A673 (cell line): ENCODE data around the gene MARK2. TPM values are rescaled to one million over a fixed set of nuclear protein-coding genes. Genes with fewer than 3 reads are reported as not detected.

Experiments
- BruUV-seq: library from RNA; stranded (reverse); fragments of 400-500 nt; replicated peaks from 2 replicates; lab custom pipeline; 2021; lab: Mats Ljungman, UMichigan
- CTCF ChIA-PET: fragments of 300-600 bp; sonication (Branson Sonifier 250); formaldehyde crosslinking; loops from one replicate; lab custom pipeline; 2022; ENCODE audit warnings: antibody characterized with exemption; lab: Charles Lee
- POLR2A ChIA-PET: fragments of 300-600 bp; sonication (Branson Sonifier 250); formaldehyde crosslinking; loops from one replicate; lab custom pipeline; 2022; ENCODE audit warnings: antibody characterized with exemption; ENCODE audit not compliant: low non-redundant PET; lab: Charles Lee
- DNase-seq: peaks from one replicate; pipeline ENCODE4 v3.0.0-alpha.2; 2015; ENCODE audit warnings: low spot score
- H3K27ac ChIP-seq: fragments of 200-600 bp; sonication (generic); 2 replicates; pipeline ENCODE4 v1.5.1; 2016; ENCODE audit warnings: mixed run types, low read depth, mild to moderate bottlenecking, mixed read lengths, antibody characterized with exemption, low read length; ENCODE audit not compliant: poor library complexity, severe bottlenecking
- H3K27me3 ChIP-seq: fragments of 200-600 bp; sonication (generic); replicated peaks from 2 replicates; pipeline ENCODE4 v1.6.1; 2017; ENCODE audit warnings: mixed run types, low read depth, mild to moderate bottlenecking, mixed read lengths, antibody characterized with exemption, low read length; ENCODE audit not compliant: insufficient read depth, poor library complexity
- H3K36me3 ChIP-seq: fragments of 200-600 bp; sonication (generic); 2 replicates; pipeline ENCODE4 v1.6.1; 2016; ENCODE audit warnings: mixed run types, mild to moderate bottlenecking, mixed read lengths, antibody characterized with exemption, low read length; ENCODE audit not compliant: insufficient read depth, poor library complexity, severe bottlenecking
- H3K4me1 ChIP-seq: fragments of 200-600 bp; sonication (generic); 2 replicates; pipeline ENCODE4 v1.6.1; 2017; ENCODE audit warnings: mixed run types, mild to moderate bottlenecking, mixed read lengths, antibody characterized with exemption, low read length; ENCODE audit not compliant: insufficient read depth, poor library complexity, severe bottlenecking
- H3K4me3 ChIP-seq: fragments of 200-600 bp; sonication (generic); 2 replicates; pipeline ENCODE4 v1.5.1; 2016; ENCODE audit warnings: low read depth, mixed run types, mild to moderate bottlenecking, mixed read lengths, low read length; ENCODE audit not compliant: poor library complexity, severe bottlenecking
- H3K9me3 ChIP-seq: fragments of 200-600 bp; sonication (generic); 2 replicates; pipeline ENCODE4 v1.6.1; 2016; ENCODE audit warnings: mixed run types, low read depth, mild to moderate bottlenecking, mixed read lengths, antibody characterized with exemption, low read length; ENCODE audit not compliant: poor library complexity, severe bottlenecking
- CTCF ChIP-seq: fragments of 300-800, 200-600 bp; sonication (generic); conservative IDR thresholded peaks from 2 replicates; pipeline ENCODE4 v1.5.1; 2017; ENCODE audit warnings: low read depth, mild to moderate bottlenecking, antibody characterized with exemption, low read length, moderate library complexity, mixed read lengths
- EZH2 ChIP-seq: fragments of 200-600 bp; sonication (generic); IDR thresholded peaks from 2 replicates; pipeline ENCODE4 v1.6.1; 2017; ENCODE audit warnings: borderline replicate concordance, low read depth, mild to moderate bottlenecking, mixed read lengths, antibody characterized with exemption, low read length; ENCODE audit not compliant: poor library complexity, severe bottlenecking
- intact Hi-C: fragments of 100-400 bp; cut with micrococcal nuclease; formaldehyde crosslinking; loops from one replicate; pipeline ENCODE4 v1.10.0; 2022; ENCODE audit not compliant: unreplicated experiment
- total RNA-seq: library from RNA; stranded (reverse); gene quantifications from 2 replicates; pipeline ENCODE4 v1.2.3, GENCODE V29; 2021

The MARK2 gene
- total RNA-seq, 1 experiment from 2014 or later, result 61.7 TPM

- no peaks in the 10 kb centered on the region for H3K9me3 ChIP-seq
- peak overlapping the region; percentile 18 for H3K27ac ChIP-seq
- no peaks in the 10 kb centered on the region for H3K27me3 ChIP-seq
- peaks cover 20% of the 10 kb centered on the region for H3K4me1 ChIP-seq
- intact Hi-C loops, result no loop called here
- ChIA-PET POLR2A (interaction anchor here (0.6 to 0.7 kb wide), 2 partner anchors 179 to 231 kb away, joined by 3 read pairs; no protein-coding TSS in a partner anchor), CTCF (interaction anchor here (1.2 kb wide), 1 partner anchor 104 kb away, joined by 6 read pairs; the partner anchor contains the start of gene ZFTA)
- H3K4me3 ChIP-seq, result no peak overlapping the region
- BruUV-seq, result no TSS peak
- TF ChIP-seq EZH2, result no peak
- TF ChIP-seq CTCF, result peak; percentile 63
- H3K36me3 ChIP-seq, result no peaks in the 10 kb centered on the region
- peak; percentile 83 for DNase-seq
These were observed 33.3 kb downstream of the MARK2 start for GRCh38 chr11:63871962-63872799.

GRCh38 chr11:63872800-63873197 is 33.9 kb downstream of the MARK2 start:
- no TSS peak for BruUV-seq
- no peak for DNase-seq
- H3K36me3 ChIP-seq, result no peaks in the 10 kb centered on the region
- POLR2A ChIA-PET, result interaction anchor here (0.7 kb wide), 1 partner anchor 232 kb away, joined by 3 read pairs; no protein-coding TSS in a partner anchor
- CTCF ChIA-PET, result interaction anchor here (0.6 to 1.2 kb wide), 2 partner anchors 45 to 104 kb away, joined by 5 to 6 read pairs; partner anchors contain the start of gene ZFTA
- H3K27ac ChIP-seq, result no peak overlapping the region
- H3K9me3 ChIP-seq, result no peaks in the 10 kb centered on the region
- TF ChIP-seq CTCF (no peak), EZH2 (no peak)
- intact Hi-C loops, result no loop called here
- peaks cover 19% of the 10 kb centered on the region for H3K4me1 ChIP-seq
- H3K4me3 ChIP-seq, result no peak overlapping the region
- no peaks in the 10 kb centered on the region for H3K27me3 ChIP-seq

- peaks cover 19% of the 10 kb centered on the region for H3K4me1 ChIP-seq
- CTCF ChIA-PET, result interaction anchor here (0.6 kb wide), 1 partner anchor 44 kb away, joined by 5 read pairs; no protein-coding TSS in a partner anchor
- H3K9me3 ChIP-seq, result no peaks in the 10 kb centered on the region
- no peak overlapping the region for H3K4me3 ChIP-seq
- no peaks in the 10 kb centered on the region for H3K36me3 ChIP-seq
- BruUV-seq, result no TSS peak
- intact Hi-C loops, result no loop called here
- TF ChIP-seq CTCF (no peak), EZH2 (no peak)
- POLR2A ChIA-PET, result no interaction called here
- H3K27ac ChIP-seq, result peak overlapping the region; percentile 17
- H3K27me3 ChIP-seq, result no peaks in the 10 kb centered on the region
- DNase-seq, result no peak
These were observed 34.4 kb downstream of the MARK2 start for GRCh38 chr11:63873311-63873710.
